ENCODE measurements around the gene ATXN2.
"Not testable (repeated sequence)": the region's sequence is repeated elsewhere in the genome, so short reads cannot be mapped to it uniquely, and the experiment has no call there.

ATXN2 gene

DNA sequence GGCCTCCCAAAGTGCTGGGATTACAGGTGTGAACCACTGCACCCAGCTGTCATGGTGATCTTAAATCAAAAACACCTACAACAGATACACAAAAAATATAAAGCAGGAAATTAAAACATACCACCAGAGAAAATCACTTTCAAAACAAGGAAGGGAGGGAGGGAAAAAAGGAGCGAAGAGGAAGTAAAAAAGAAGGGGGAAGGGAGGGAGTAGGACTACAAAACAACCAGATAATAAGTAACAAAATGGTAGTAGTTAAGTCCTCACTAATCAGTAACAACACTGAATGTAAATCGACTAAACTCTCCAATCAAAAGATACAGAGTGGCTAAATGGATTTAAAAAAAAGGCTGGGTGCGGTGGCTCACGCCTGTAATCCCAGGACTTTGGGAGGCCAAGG lies 104.4 kb downstream of the ATXN2 start:
- no peak for DNase-seq

DNA sequence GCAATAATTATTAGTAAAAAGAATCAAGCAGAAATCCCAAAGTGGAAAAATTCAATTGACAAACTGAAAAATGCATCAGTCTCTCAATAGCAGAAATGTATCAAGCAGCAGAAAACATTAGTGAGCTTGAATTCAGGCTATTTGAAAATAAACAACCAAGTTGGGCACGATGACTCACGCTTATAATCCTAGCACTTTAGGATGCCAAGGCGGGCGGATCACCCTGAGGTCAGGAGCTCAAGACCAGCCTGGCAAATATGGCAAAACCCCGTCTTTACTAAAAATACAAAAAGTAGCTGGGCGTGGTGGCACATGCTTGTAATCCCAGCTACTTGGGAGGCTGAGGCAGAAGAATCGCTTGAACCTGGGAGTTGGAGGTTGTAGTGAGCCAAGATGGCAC lies 106.1 kb downstream of the ATXN2 start:
- DNase-seq: not testable (repeated sequence)

DNA sequence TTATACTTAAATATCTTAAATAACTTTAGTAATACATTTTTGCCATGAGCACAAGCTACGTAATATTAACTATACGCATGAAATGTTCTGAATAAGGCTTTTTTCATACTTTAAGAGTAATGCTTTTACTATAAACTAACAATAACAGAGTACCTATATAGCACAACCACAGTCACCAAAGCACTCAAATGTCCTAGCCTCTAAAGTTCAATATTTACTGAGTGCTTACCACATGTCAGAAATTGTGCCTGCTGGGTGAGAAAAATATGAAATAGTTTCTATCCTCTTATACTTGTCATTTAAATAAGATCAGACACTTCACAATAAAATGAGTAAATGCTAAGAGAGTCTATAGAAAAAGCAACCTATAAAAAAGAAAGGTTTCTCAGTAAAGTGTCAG lies 110.3 kb downstream of the ATXN2 start:
- DNase-seq: no peak

DNA sequence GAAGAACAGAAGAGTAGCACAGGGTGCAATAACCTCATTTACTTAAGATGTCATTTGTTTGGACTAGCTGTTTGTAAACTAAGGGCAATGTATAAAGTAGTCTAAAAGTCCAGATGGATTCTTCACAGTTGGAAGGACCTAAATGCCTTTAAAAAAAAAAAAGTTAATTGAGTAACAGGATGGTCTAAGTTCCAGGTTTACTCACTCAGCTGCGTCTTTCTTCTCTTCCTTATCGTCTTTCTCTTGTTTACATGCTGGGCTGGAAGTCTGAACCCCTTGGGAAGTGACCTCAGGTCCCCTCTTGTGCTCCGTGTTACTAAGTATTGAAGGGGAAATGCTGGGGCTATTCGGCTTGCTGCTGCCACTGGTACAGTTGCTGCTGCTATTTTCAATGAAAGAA lies 110.8 kb downstream of the ATXN2 start:
- no peak for DNase-seq

DNA sequence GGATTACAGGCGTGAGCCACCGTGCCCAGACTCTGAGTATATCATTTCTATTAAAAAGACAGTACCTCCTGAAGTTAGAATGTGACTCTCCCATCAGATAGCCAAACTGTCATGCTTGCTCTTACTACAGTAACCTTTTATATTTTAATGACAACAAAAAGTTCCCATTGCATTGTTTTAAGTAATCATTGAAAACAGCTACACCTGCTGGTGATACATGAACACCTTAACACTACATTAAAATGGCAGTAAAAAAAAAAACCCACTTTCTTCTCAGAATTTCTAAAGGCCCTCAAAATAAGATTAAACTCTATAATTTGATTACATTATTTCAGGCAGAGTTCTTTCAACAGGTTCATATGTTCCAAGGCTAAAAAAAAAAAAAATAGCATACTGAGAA lies 116.7 kb downstream of the ATXN2 start:
- no peak for DNase-seq

DNA sequence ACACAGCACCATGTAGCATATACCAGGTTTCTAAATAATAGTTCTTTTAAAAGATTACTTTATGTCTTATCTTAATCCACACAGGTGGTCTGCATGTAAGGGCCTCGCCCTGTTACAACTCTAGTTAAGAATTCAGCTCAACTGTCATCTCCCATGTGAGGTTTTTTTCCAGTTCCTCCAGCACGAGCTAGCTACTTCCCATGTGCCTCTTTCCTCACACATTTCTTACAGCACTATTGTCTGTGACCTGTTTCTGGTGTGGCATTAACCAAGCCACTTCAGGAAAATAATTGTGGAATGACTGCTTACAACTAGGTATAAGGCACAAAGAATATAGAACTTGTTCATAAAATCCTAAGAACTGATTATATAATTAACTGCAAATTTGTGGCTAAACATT lies 127.9 kb downstream of the ATXN2 start:
- DNase-seq: no peak

DNA sequence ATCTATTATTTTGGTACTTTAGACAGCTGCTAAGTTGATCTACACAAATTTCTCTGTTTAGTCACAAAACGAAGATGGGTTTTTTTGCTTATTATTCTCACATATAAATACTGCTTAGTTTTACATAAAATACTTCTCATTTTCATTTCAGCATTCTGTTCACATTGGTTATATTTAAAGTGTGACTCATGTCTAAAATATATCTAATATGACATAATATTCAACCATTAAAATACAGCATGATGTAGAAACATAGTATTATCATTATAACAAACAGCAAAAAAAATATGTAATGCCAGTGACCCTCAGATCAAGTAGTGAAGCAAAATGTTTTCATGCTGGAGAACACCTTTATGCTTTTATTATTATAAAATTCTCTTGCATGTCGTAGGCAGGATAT lies 129.7 kb downstream of the ATXN2 start:
- no peak for DNase-seq

DNA sequence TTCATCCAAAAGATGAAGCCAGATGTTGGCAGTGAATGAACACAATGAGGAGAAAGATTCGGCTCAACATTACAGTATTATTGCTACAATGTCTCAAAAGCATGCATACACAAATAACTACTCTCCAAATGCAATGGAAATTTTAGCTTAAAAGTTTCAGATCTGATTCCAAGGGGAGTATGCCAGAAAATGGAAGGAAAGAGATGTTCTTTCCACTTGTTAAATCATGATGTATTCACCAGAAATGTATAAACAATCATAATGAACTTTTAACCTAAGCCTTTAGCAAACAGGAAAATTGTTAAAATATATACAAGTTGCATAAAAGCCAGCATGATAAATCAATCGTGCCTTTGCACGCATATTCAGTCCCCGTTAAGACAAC lies 131.3 kb downstream of the ATXN2 start:
- no peak for DNase-seq

DNA sequence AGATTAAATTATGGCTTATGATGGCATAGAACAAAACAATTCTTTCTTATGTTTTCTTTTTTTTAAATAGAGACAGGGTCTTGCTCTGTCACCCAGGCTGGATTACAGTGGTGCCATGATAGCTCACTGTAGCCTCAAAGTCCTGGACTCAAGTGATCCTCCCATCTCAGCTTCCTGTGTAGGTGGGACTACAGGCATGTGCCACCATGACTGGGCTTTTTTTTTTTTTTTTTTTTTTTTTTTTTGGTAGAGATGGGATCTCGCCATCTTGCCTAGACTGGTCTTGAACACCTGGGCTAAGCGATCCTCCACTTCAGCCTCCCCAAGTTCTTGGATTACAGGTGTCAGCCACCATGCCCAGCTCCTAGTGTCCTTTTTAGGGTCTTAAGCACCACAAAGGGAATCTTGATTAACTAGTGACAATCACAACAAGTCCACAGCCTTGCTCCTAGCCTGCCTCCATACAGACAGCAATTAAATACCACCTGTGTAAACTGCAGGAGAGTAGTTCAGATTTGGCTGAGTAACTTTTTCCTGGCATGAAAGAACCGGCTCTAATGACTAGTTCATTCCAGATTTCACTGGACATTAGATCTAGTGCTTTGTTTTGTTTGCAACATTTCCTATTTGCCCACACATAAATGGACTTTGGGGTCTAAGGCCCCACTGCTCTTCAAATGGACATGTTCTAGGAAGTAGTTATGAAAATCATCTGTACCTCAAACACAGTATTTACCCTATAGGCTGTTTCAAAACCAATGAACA lies 131.8 kb downstream of the ATXN2 start:
- no peak for DNase-seq

DNA sequence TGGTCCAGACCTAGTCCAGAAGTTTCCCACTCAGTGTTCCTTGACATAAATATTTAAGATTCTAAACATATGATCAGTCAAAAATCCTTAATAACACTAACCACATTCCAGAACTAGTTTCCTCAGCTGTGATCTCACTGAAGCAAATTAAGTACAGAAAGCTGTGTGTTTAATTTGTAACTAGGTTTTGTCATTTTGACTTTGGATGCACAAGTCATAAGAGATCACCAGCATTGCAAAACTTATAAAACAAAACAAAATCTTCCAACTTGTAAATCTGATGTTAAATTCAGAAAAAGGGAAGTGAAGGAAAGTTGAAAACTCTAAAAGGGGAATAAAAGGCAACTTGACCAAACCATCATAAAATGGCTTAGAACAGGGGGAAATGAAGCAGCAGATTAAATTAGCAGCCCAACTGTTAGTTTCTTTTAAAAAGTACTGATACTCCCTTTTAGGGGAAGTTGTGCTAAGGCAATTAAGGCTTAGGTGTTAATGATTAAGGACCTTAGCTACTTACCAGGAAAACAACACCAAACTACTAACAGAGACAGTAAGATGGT lies 136.8 kb downstream of the ATXN2 start:
- no peak for DNase-seq

DNA sequence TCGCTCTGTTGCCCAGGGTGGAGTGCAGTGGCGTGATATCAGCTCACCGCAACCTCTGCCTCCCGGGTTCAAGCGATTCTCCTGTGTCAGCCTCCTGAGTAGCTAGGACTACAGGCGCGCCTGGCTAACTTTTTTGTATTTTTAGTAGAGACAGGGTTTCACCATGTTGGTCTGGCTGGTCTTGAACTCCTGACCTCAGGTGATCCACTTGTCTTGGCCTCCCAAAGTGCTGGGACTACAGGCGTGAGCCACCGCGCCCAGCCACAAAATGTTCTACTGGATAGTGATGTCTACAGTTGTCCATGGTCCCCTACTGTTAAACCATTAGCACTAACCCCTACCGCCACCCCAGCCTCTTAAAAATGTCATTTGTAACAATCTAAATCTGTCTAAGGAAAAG lies 139.0 kb downstream of the ATXN2 start:
- DNase-seq: not testable (repeated sequence)

DNA sequence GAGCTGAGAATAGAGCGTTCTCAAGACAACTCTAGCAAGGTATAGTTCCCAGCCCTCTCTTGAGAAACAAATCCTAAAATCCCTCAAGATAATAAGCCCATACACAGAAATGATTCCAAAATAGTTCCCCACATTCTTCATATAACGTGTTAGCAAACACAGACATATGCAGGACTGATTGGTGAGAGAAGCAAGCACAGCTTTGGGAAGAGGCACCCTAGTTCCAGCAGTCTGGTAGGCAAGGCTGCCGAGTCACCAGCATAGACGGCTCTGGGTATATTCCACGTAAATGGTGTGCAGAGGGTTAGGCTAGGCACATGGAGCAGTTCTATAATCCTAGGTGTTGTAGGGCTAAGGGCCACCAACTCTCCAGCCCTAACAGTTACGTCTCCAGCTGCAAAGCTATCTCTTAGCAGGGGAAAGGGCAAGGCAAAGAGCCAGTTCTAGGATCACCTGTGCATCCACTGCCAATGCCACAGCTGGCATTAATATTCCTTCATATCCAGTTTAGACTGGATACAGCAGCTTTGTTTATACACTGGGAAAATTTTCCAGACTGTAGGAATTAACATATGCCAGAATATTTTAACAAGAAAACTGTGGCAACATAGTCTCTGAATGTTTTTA lies 140.5 kb downstream of the ATXN2 start:
- no peak for DNase-seq

DNA sequence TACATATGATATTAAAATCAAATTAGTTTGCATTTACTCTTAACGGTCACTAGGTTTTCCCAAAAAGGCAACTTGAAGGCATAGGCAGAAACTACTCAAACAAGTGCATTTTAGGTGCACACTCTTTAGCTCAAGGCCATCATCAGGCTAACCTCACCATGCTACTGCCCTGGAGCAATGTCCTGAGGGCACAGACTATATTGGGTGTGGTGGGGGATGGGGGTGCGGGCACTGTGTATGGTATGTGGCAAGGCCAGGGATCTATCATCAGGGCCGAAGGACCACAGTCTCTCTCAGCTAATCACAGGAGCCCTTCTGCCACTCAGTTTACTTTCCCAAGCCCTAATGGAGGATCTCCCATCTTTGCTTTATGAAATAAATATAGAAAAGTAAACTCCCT lies 141.5 kb downstream of the ATXN2 start:
- no peak for DNase-seq

DNA sequence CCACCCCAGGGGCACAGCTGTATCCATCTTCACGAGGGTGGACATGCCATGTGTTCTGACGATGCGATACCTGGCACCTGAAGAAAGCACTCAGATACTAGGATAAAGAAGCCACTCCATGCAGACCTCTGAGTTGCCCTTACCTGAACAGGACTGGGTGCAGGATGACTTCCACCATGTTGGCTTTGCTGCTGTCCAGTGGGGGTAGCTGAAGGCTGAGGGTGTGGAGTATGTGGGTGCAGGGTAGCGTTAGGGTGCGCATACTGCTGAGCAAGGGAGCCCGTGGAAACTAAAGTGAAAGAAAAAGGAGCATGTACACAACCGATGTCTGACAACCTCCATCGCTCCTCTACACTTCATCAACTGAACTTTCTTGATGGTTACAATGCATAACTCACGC lies 142.0 kb downstream of the ATXN2 start:
- no peak for DNase-seq

DNA sequence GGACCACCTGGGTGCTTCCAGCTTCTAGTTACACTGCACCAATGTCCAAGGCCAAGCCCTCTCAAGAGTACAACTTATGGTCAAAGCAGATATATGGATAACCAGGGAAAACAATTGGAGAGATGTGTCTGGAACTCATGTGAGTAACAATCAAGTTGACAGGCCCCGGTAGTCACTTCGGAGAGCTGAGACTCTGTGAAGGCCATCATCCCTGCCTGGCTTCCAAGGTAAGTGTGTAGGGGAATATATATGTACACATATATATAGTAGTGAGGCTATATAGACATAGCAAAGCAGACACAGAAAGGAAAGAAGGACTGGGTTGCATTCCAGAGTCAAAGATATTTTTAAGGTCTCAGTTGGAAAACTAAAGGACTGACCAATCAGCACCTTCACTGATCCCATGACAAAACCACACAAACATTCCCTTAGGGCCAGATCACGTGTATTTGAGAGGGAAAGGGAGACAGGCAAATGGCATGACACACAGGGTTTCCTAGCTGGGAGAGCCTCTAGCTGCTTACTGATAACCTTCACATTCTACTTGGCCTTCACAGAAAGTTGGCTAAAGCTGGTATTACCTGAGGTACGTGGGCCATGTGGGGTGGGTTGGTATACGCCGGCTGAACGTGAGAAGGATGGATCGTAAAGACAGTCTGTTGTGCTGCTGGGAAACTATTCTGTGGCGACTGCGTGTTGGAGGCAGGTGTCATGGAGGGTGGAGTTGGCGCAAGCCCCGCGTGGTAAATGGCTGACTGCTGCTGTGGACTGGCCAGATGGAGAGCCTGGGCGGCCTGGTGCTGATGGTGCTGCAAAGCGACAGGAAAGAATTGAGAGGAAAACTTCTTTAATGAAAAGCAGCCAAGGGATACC lies 143.4 kb downstream of the ATXN2 start:
- no peak for DNase-seq

DNA sequence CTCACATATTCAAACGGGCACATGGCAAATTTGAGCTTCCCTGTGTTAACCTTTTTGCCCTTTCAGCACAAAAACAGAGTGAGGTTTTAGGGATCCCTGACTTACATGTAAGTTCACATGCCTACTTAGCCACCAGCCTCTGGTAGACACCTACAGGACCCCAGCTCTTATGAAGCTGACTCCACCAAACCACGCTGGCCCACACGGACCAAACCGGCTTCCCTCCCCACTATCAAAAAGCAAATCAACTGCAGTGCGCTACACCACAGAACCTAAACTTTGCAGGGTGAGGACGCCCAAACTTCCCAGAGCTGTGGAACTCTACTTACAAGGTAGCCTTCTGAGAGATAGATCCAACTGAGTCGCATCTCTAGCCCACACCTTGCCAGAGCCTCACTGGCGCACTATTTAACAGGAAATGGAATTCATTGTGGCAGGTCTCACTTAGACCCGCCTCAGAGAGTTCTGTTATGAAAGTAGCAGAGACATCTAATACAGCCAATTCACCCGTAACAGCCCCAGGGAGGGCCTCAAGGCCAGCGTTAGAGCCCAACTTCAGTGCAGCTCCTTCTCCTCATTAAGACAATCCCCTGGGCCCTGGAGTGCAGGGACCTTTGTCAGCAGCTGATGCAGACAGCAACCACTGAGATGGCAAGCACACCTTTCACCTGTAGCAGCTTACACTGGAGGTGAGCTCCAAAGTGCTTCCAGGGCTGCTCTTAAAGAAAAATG lies 144.2 kb downstream of the ATXN2 start:
- DNase-seq: no peak

DNA sequence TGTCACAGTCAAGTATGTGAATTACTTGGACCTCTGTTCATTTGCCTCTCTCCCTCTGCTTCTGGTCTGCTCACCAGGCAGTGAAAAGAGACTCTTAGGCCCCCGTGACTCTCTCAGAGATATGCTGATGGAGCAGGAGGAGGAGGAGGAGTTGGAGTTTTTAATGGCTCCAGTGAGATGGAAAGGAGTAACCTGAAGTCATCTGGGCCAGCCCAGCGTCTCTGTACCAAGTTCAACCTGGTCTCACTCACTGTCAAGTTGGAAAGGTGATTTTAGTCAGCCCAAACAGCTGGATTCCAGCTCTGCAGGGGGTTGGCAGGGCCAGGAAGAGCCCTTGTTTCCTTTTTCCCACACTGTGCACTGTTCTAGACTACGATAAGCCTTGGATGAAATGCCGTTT lies 144.8 kb downstream of the ATXN2 start:
- DNase-seq: no peak

DNA sequence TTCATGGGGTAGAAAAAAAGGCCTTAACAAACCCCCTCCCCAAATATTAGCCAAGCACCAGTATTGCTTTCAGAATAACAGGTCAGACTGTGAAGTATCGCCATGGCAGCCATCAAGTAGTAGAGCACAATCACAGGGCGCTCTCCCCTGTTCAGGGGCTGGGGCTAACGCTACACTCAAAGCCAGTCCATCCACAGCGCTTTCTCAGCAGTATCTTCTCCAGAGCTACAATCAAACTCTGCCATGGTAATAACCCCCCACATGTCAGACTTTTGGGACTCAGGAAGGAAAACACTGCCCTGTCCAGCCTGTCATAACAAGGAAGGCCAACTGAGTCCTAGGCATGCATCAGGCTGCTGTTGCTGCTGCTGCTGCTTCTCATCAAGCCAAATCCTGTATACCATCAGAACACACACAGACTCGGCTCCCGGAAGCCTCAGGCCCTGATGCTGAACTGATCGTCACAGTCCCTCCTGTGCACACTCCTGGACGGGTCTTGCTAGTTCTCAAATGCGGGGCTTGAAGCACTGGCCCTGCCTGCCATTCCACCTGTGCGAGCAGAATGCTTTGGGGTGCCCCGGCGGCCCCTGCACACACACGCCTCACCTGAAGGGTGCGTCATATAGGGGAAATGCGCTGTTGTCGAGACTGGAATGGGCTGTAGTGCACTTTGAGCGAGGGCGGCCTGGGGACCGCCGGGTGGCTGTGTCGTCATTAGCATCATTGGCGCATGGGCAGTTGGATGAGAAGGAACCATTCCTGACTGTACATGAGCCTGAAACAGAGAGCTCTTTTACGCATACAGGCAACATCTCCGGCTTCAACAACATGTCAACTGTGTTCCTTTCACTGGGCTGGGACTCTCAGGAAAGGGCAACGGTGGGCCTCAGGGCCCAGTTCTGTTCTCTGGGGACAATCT lies 145.8 kb downstream of the ATXN2 start:
- DNase-seq: no peak

DNA sequence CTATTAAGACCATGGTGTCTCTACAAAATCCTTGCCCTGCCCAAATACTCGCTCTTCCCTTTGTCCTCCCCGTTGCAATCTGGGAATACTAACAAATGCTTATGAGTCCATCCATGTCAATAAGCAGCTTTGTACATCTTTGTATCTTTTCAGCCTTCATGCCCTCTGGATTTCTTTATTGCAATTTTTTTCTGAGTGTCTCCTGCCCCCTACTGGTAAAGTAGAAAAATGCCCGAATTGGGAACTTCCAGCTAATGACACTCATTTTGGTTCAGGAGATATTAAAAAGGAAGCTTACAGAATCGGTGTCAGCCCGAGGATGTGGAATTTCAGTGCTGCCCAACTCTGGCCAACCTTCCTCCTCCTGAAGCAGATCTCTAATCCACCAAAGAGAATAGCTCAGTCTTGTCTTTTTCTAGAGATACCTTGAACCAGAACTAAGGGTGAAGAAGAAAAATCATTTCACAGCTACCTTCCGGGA lies 147.4 kb downstream of the ATXN2 start:
- DNase-seq: no peak

DNA sequence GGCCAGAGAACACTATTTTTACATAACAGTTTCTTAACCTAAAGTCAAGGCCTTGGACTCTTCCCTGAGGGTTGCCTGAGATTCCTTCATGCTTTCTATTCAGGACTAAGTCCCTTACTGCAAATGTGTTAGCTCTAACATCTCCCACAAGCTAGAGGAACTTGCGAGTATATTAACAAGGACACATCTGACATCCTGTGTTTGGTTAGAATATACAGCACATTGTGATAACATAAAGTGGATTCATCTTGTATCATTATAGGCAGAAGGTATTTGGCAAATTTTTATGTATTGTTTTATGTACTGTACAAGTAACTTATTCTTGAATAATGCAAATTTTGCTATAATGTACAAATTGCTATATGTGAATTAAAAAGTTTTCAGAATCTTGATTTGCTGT lies 147.9 kb downstream of the ATXN2 start:
- DNase-seq: no peak

DNA sequence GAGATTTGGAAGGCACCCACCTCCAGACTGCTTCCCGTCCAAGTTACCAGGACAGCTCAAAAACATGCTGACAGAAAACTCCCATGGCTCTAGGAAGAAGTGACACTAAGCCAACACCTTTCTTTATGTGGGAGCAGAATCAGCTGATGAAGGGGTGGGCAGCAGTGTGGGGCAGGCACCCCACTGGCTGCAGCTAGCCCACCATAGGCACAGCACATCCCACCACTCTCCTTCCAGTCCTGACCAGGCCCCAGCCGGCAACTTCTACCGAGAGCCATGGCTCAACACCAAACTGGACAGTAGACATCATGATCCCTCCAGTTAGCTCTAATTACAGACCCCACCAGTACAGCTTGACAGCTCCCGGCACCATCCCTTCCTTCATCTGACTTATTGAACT lies 148.4 kb downstream of the ATXN2 start:
- DNase-seq: no peak

Measured in NCI-H1048 (cell line).